Measurements from ENCODE around the gene NNT.
"Not testable (repeated sequence)": the region's sequence is repeated elsewhere in the genome, so short reads cannot be mapped to it uniquely, and the experiment has no call there.

Gene NNT

GRCh38 chr5:43648499-43649124 lies 45.6 kb downstream of the NNT start:
- no peak overlapping the region for H3K27ac Mint-ChIP-seq
- intact Hi-C loops (cut with micrococcal nuclease) = no loop called here
- no peaks in the 10 kb centered on the region for H3K9me3 Mint-ChIP-seq
- no peaks in the 10 kb centered on the region for H3K27me3 Mint-ChIP-seq
- peaks cover 81% of the 10 kb centered on the region for H3K36me3 Mint-ChIP-seq (ENCODE audit: low read depth)
- H3K4me3 Mint-ChIP-seq = no peak overlapping the region
- H3K4me1 Mint-ChIP-seq (ENCODE audit: low read depth) = no peaks in the 10 kb centered on the region

GRCh38 chr5:43649256-43649655 lies 46.3 kb downstream of the NNT start:
- H3K27me3 Mint-ChIP-seq = no peaks in the 10 kb centered on the region
- H3K4me1 Mint-ChIP-seq (ENCODE audit: low read depth) = no peaks in the 10 kb centered on the region
- H3K36me3 Mint-ChIP-seq (ENCODE audit: low read depth) = peaks cover 81% of the 10 kb centered on the region
- intact Hi-C loops (cut with micrococcal nuclease) = no loop called here
- H3K9me3 Mint-ChIP-seq = no peaks in the 10 kb centered on the region
- no peak overlapping the region for H3K27ac Mint-ChIP-seq
- H3K4me3 Mint-ChIP-seq = no peak overlapping the region

- Mint-ChIP-seq H3K27ac (no peak overlapping the region), H3K27me3 (no peaks in the 10 kb centered on the region), H3K36me3 (ENCODE audit: low read depth) (peaks cover 90% of the 10 kb centered on the region), H3K4me3 (no peak overlapping the region), H3K9me3 (no peaks in the 10 kb centered on the region), H3K4me1 (ENCODE audit: low read depth) (no peaks in the 10 kb centered on the region)
- intact Hi-C loops (cut with micrococcal nuclease) = no loop called here
Observed at GRCh38 chr5:43652537-43653302, 49.7 kb downstream of the NNT start.

GRCh38 chr5:43658509-43658908 lies 55.5 kb downstream of the NNT start:
- no peaks in the 10 kb centered on the region for H3K27me3 Mint-ChIP-seq
- H3K4me1 Mint-ChIP-seq (ENCODE audit: low read depth) = no peaks in the 10 kb centered on the region
- H3K36me3 Mint-ChIP-seq (ENCODE audit: low read depth) = peaks cover 80% of the 10 kb centered on the region
- no peaks in the 10 kb centered on the region for H3K9me3 Mint-ChIP-seq
- no peak overlapping the region for H3K4me3 Mint-ChIP-seq
- intact Hi-C loops (cut with micrococcal nuclease) = no loop called here
- H3K27ac Mint-ChIP-seq = no peak overlapping the region

GRCh38 chr5:43659075-43659474 lies 56.1 kb downstream of the NNT start:
- no peak overlapping the region for H3K27ac Mint-ChIP-seq
- peaks cover 78% of the 10 kb centered on the region for H3K36me3 Mint-ChIP-seq (ENCODE audit: low read depth)

GRCh38 chr5:43661102-43661501 lies 58.1 kb downstream of the NNT start:
- H3K9me3 Mint-ChIP-seq = no peaks in the 10 kb centered on the region
- peaks cover 82% of the 10 kb centered on the region for H3K36me3 Mint-ChIP-seq (ENCODE audit: low read depth)
- no peaks in the 10 kb centered on the region for H3K27me3 Mint-ChIP-seq
- H3K27ac Mint-ChIP-seq = no peak overlapping the region
- intact Hi-C loops (cut with micrococcal nuclease) = loop anchor here (10.0 kb wide), 1 partner anchor 1114 kb away; no protein-coding TSS in a partner anchor
- H3K4me1 Mint-ChIP-seq (ENCODE audit: low read depth) = no peaks in the 10 kb centered on the region
- no peak overlapping the region for H3K4me3 Mint-ChIP-seq

More at GRCh38 chr5:43659075-43659474, 56.1 kb downstream of the NNT start:
- Mint-ChIP-seq H3K4me1 (ENCODE audit: low read depth) (no peaks in the 10 kb centered on the region), H3K27me3 (no peaks in the 10 kb centered on the region), H3K9me3 (no peaks in the 10 kb centered on the region), H3K4me3 (no peak overlapping the region)
- intact Hi-C loops (cut with micrococcal nuclease) = no loop called here

- no peaks in the 10 kb centered on the region for H3K4me1 Mint-ChIP-seq (ENCODE audit: low read depth)
- peaks cover 84% of the 10 kb centered on the region for H3K36me3 Mint-ChIP-seq (ENCODE audit: low read depth)
- no peaks in the 10 kb centered on the region for H3K27me3 Mint-ChIP-seq
- intact Hi-C loops (cut with micrococcal nuclease) = loop anchor here (10.0 kb wide), 1 partner anchor 1111 kb away; no protein-coding TSS in a partner anchor
- no peaks in the 10 kb centered on the region for H3K9me3 Mint-ChIP-seq
- no peak overlapping the region for H3K27ac Mint-ChIP-seq
- H3K4me3 Mint-ChIP-seq = no peak overlapping the region
Observed at GRCh38 chr5:43663916-43664315, 60.9 kb downstream of the NNT start.

- H3K27me3 Mint-ChIP-seq = no peaks in the 10 kb centered on the region
- intact Hi-C loops (cut with micrococcal nuclease) = loop anchor here (10.0 kb wide), 1 partner anchor 1110 kb away; no protein-coding TSS in a partner anchor
Observed at GRCh38 chr5:43664501-43665040, 61.6 kb downstream of the NNT start.

GRCh38 chr5:43665749-43666148 lies 62.8 kb downstream of the NNT start:
- not testable (repeated sequence) for H3K4me1 Mint-ChIP-seq (ENCODE audit: low read depth); H3K27me3 Mint-ChIP-seq; H3K4me3 Mint-ChIP-seq; H3K27ac Mint-ChIP-seq; H3K9me3 Mint-ChIP-seq
- H3K36me3 Mint-ChIP-seq (ENCODE audit: low read depth) = peaks cover 74% of the 10 kb centered on the region
- intact Hi-C loops (cut with micrococcal nuclease) = loop anchor here (10.0 kb wide), 1 partner anchor 1109 kb away; no protein-coding TSS in a partner anchor

More at GRCh38 chr5:43664501-43665040, 61.6 kb downstream of the NNT start:
- peaks cover 77% of the 10 kb centered on the region for H3K36me3 Mint-ChIP-seq (ENCODE audit: low read depth)
- no peaks in the 10 kb centered on the region for H3K4me1 Mint-ChIP-seq (ENCODE audit: low read depth)
- H3K9me3 Mint-ChIP-seq = no peaks in the 10 kb centered on the region
- no peak overlapping the region for H3K4me3 Mint-ChIP-seq
- H3K27ac Mint-ChIP-seq = no peak overlapping the region

GRCh38 chr5:43666728-43667127 lies 63.7 kb downstream of the NNT start:
- H3K27ac Mint-ChIP-seq; H3K4me3 Mint-ChIP-seq; H3K27me3 Mint-ChIP-seq; H3K9me3 Mint-ChIP-seq; H3K4me1 Mint-ChIP-seq (ENCODE audit: low read depth): not testable (repeated sequence)
- intact Hi-C loops (cut with micrococcal nuclease) = loop anchor here (10.0 kb wide), 1 partner anchor 1108 kb away; no protein-coding TSS in a partner anchor
- peaks cover 75% of the 10 kb centered on the region for H3K36me3 Mint-ChIP-seq (ENCODE audit: low read depth)

- not testable (repeated sequence) for H3K4me1 Mint-ChIP-seq (ENCODE audit: low read depth); H3K27me3 Mint-ChIP-seq; H3K27ac Mint-ChIP-seq; H3K9me3 Mint-ChIP-seq; H3K4me3 Mint-ChIP-seq
- peaks cover 75% of the 10 kb centered on the region for H3K36me3 Mint-ChIP-seq (ENCODE audit: low read depth)
- intact Hi-C loops (cut with micrococcal nuclease) = loop anchor here (10.0 kb wide), 1 partner anchor 1107 kb away; no protein-coding TSS in a partner anchor
Observed at GRCh38 chr5:43667379-43667778, 64.4 kb downstream of the NNT start.

- intact Hi-C loops (cut with micrococcal nuclease) = no loop called here
- no peak overlapping the region for H3K4me3 Mint-ChIP-seq
- H3K27ac Mint-ChIP-seq = no peak overlapping the region
- H3K4me1 Mint-ChIP-seq (ENCODE audit: low read depth) = no peaks in the 10 kb centered on the region
- H3K36me3 Mint-ChIP-seq (ENCODE audit: low read depth) = peaks cover 39% of the 10 kb centered on the region
- H3K9me3 Mint-ChIP-seq = no peaks in the 10 kb centered on the region
- H3K27me3 Mint-ChIP-seq = no peaks in the 10 kb centered on the region
Observed at GRCh38 chr5:43674536-43674935, 71.6 kb downstream of the NNT start.

- H3K27me3 Mint-ChIP-seq = no peaks in the 10 kb centered on the region
- no peaks in the 10 kb centered on the region for H3K4me1 Mint-ChIP-seq (ENCODE audit: low read depth)
- H3K4me3 Mint-ChIP-seq = no peak overlapping the region
- intact Hi-C loops (cut with micrococcal nuclease) = no loop called here
- no peaks in the 10 kb centered on the region for H3K9me3 Mint-ChIP-seq
- no peak overlapping the region for H3K27ac Mint-ChIP-seq
- peaks cover 39% of the 10 kb centered on the region for H3K36me3 Mint-ChIP-seq (ENCODE audit: low read depth)
Observed at GRCh38 chr5:43675357-43675756, 72.4 kb downstream of the NNT start.

GRCh38 chr5:43676083-43676840 lies 73.3 kb downstream of the NNT start:
- H3K4me3 Mint-ChIP-seq = no peak overlapping the region
- H3K27me3 Mint-ChIP-seq = no peaks in the 10 kb centered on the region
- peaks cover 39% of the 10 kb centered on the region for H3K36me3 Mint-ChIP-seq (ENCODE audit: low read depth)
- no peaks in the 10 kb centered on the region for H3K4me1 Mint-ChIP-seq (ENCODE audit: low read depth)
- H3K9me3 Mint-ChIP-seq = no peaks in the 10 kb centered on the region
- intact Hi-C loops (cut with micrococcal nuclease) = no loop called here
- H3K27ac Mint-ChIP-seq = no peak overlapping the region
